ENCODE data around the gene ZSWIM7. TPM values are rescaled to one million over a fixed set of nuclear protein-coding genes. Genes with fewer than 3 reads are reported as not detected.

The ZSWIM7 gene
- polyA plus RNA-seq, 3 donors: 43.1 to 70.1 (median 67.1) TPM

- no peak overlapping the region for H3K27ac ChIP-seq (ENCODE audit: low read depth in 1 of 2, low read length in 2 of 2)
- H3K36me3 Mint-ChIP-seq: peaks cover 64 to 71% of the 10 kb centered on the region in 2 donors
- H3K27ac Mint-ChIP-seq: no peak overlapping the region
- no peak overlapping the region for H3K4me2 ChIP-seq (replicated peaks; ENCODE audit: extremely low read depth, low read length, poor library complexity, severe bottlenecking)
- no peak overlapping the region for H3K4me3 Mint-ChIP-seq
- peaks cover 46 to 80% of the 10 kb centered on the region in 2 donors for H3K36me3 ChIP-seq (replicated peaks in 1 of 2; ENCODE audit: control insufficient read depth in 1 of 2, insufficient read depth in 2 of 2, low read length in 2 of 2)
- DNase-seq: no peak
- no peak for TF ChIP-seq CTCF (IDR thresholded peaks at IDR 0.05)
- no peak overlapping the region for H2AFZ ChIP-seq (ENCODE audit: insufficient read depth, low read depth, low read length, poor library complexity, severe bottlenecking)
- H3K27me3 Mint-ChIP-seq (ENCODE audit: low read depth in 3 of 3): no peaks in the 10 kb centered on the region
- intact Hi-C loops (cut with micrococcal nuclease): no loop called here
- no peaks in the 10 kb centered on the region for H3K9me3 Mint-ChIP-seq
- H3K79me2 ChIP-seq (ENCODE audit: insufficient read depth, low read length): no peaks in the 10 kb centered on the region
- H4K20me1 ChIP-seq (ENCODE audit: insufficient read depth, low read length): peaks cover 11% of the 10 kb centered on the region
- WGBS (ENCODE audit: insufficient coverage): 100% methylated on average over 1 of the region's 1 CpG
- peaks cover 20 to 27% of the 10 kb centered on the region in 2 donors for H3K4me1 ChIP-seq (ENCODE audit: control insufficient read depth in 1 of 2, insufficient read depth in 2 of 2, low read length in 2 of 2)
- H3K4me3 ChIP-seq (replicated peaks in 1 of 3; ENCODE audit: low read depth in 2 of 3, low read length in 3 of 3): no peak overlapping the region
- H3K27me3 ChIP-seq (ENCODE audit: control insufficient read depth in 2 of 2, insufficient read depth in 2 of 2, low read length in 2 of 2): no peaks in the 10 kb centered on the region
- H3K4me1 Mint-ChIP-seq: peaks cover 19% of the 10 kb centered on the region
- no peak overlapping the region for H3K9ac ChIP-seq (ENCODE audit: insufficient read depth, low read length, poor library complexity, severe bottlenecking)
- H3K9me3 ChIP-seq (replicated peaks in 1 of 2; ENCODE audit: control insufficient read depth in 1 of 2, insufficient read depth in 1 of 2, low read length in 2 of 2): no peaks in the 10 kb centered on the region
Measured at GRCh38 chr17:15978606-15979005, 20.9 kb downstream of the ZSWIM7 start.

DNA sequence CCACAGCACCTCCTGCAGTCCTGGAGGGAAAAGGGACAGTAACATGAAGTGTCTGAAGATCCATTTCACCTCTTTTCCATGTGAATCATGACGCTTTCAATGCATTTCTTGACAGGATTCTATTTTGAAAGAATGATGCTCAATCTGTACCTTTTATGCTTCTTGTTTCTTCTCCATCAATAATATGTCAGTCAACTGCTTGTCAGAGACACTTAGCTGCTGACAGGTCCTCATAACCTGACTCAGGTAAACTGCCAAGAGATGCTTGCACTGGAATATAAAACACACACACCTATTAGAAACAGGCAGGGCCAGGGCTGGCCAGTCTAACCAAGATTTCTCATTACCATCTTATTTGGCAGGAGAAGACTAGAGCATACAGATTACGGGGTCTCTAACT, 21.6 kb downstream of the ZSWIM7 start:
- Histone ChIP-seq H3K27me3 (ENCODE audit: control insufficient read depth in 2 of 2, insufficient read depth in 2 of 2, low read length in 2 of 2) (no peaks in the 10 kb centered on the region), H2AFZ (ENCODE audit: insufficient read depth, low read depth, low read length, poor library complexity, severe bottlenecking) (no peak overlapping the region), H3K4me1 (ENCODE audit: control insufficient read depth in 1 of 2, insufficient read depth in 2 of 2, low read length in 2 of 2) (peaks cover 20 to 22% of the 10 kb centered on the region in 2 donors), H3K36me3 (replicated peaks in 1 of 2; ENCODE audit: control insufficient read depth in 1 of 2, insufficient read depth in 2 of 2, low read length in 2 of 2) (peaks cover 46 to 72% of the 10 kb centered on the region in 2 donors), H3K9me3 (replicated peaks in 1 of 2; ENCODE audit: control insufficient read depth in 1 of 2, insufficient read depth in 1 of 2, low read length in 2 of 2) (no peaks in the 10 kb centered on the region), H4K20me1 (ENCODE audit: insufficient read depth, low read length) (peaks cover 11% of the 10 kb centered on the region), H3K79me2 (ENCODE audit: insufficient read depth, low read length) (no peaks in the 10 kb centered on the region), H3K9ac (ENCODE audit: insufficient read depth, low read length, poor library complexity, severe bottlenecking) (no peak overlapping the region), H3K4me2 (replicated peaks; ENCODE audit: extremely low read depth, low read length, poor library complexity, severe bottlenecking) (no peak overlapping the region), H3K4me3 (replicated peaks in 1 of 3; ENCODE audit: low read depth in 2 of 3, low read length in 3 of 3) (no peak overlapping the region), H3K27ac (ENCODE audit: low read depth in 1 of 2, low read length in 2 of 2) (no peak overlapping the region)
- Mint-ChIP-seq H3K9me3 (no peaks in the 10 kb centered on the region), H3K36me3 (peaks cover 66 to 68% of the 10 kb centered on the region in 2 donors), H3K27ac (no peak overlapping the region), H3K4me3 (no peak overlapping the region), H3K4me1 (peaks cover 19% of the 10 kb centered on the region), H3K27me3 (ENCODE audit: low read depth in 3 of 3) (no peaks in the 10 kb centered on the region)
- intact Hi-C loops (cut with micrococcal nuclease): no loop called here
- DNase-seq: no peak
- 100% methylated on average over 1 of the region's 2 CpGs for WGBS (ENCODE audit: insufficient coverage)
- TF ChIP-seq CTCF (IDR thresholded peaks at IDR 0.05): no peak
